IPS DF 6.9 (cell line): ENCODE data around the gene CYP2E1.
"Not testable (repeated sequence)": the region's sequence is repeated elsewhere in the genome, so short reads cannot be mapped to it uniquely, and the experiment has no call there.

Source experiments
- DNase-seq: peaks from one replicate; pipeline ENCODE4 v3.0.0-alpha.2; 2013; ENCODE audit warnings: low read depth, low spot score
- H3K27ac ChIP-seq: one replicate; pipeline ENCODE4 v1.5.1; 2013; ENCODE audit warnings: low read length, control low read depth
- H3K27me3 ChIP-seq: 2 replicates; pipeline ENCODE4 v1.6.1; 2013; ENCODE audit warnings: mild to moderate bottlenecking, low read length; ENCODE audit not compliant: control insufficient read depth, insufficient read depth
- H3K36me3 ChIP-seq: 2 replicates; pipeline ENCODE4 v1.6.1; 2013; ENCODE audit warnings: low read length; ENCODE audit not compliant: control insufficient read depth, insufficient read depth
- H3K4me1 ChIP-seq: 2 replicates; pipeline ENCODE4 v1.6.1; 2013; ENCODE audit warnings: low read length; ENCODE audit not compliant: control insufficient read depth, insufficient read depth
- H3K4me3 ChIP-seq: 2 replicates; pipeline ENCODE4 v1.5.1; 2013; ENCODE audit warnings: mild to moderate bottlenecking, low read length
- H3K9me3 ChIP-seq: 2 replicates; pipeline ENCODE4 v1.6.1; 2013; ENCODE audit warnings: low read length, inconsistent platforms; ENCODE audit not compliant: control insufficient read depth, insufficient read depth
- WGBS: extraction: QIAGEN DNeasy Blood & Tissue Kit; methylation state at CpG from one replicate; pipeline ENCODE4 v1.1.7; 2013; ENCODE audit warnings: mixed read lengths, missing lambda C conversion rate; ENCODE audit not compliant: insufficient read length, insufficient coverage; 5-methylcytosine and 5-hydroxymethylcytosine counted together

CYP2E1 gene

GRCh38 chr10:133500897-133501296, 26.3 kb upstream of the CYP2E1 start:
- not testable (repeated sequence) for H3K4me1 ChIP-seq

GRCh38 chr10:133509700-133510099, 17.5 kb upstream of the CYP2E1 start:
- Histone ChIP-seq H3K27me3 (no peaks in the 10 kb centered on the region), H3K36me3 (no peaks in the 10 kb centered on the region), H3K4me1 (no peaks in the 10 kb centered on the region), H3K27ac (no peak overlapping the region), H3K9me3 (peaks cover 2% of the 10 kb centered on the region), H3K4me3 (no peak overlapping the region)
- WGBS, result no CpG with 5 or more reads among the region's 4 CpGs
- DNase-seq, result no peak

More at GRCh38 chr10:133500897-133501296, 26.3 kb upstream of the CYP2E1 start:
- not testable (repeated sequence) for H3K27me3 ChIP-seq, H3K27ac ChIP-seq, H3K36me3 ChIP-seq, H3K9me3 ChIP-seq, DNase-seq, H3K4me3 ChIP-seq
- no CpG with 5 or more reads among the region's 4 CpGs for WGBS

- no peaks in the 10 kb centered on the region for H3K27me3 ChIP-seq
- no peak overlapping the region for H3K4me3 ChIP-seq
- no CpG with 5 or more reads among the region's 4 CpGs for WGBS
- H3K4me1 ChIP-seq, result no peaks in the 10 kb centered on the region
- H3K36me3 ChIP-seq, result no peaks in the 10 kb centered on the region
- no peak for DNase-seq
- H3K27ac ChIP-seq, result no peak overlapping the region
- H3K9me3 ChIP-seq, result peaks cover 2% of the 10 kb centered on the region
Observed at GRCh38 chr10:133511408-133511807, 15.8 kb upstream of the CYP2E1 start.

GRCh38 chr10:133511907-133512528, 15.1 kb upstream of the CYP2E1 start:
- Histone ChIP-seq H3K27ac (no peak overlapping the region), H3K9me3 (no peaks in the 10 kb centered on the region; the same call in 1 of the 2 replicates), H3K36me3 (no peaks in the 10 kb centered on the region), H3K27me3 (no peaks in the 10 kb centered on the region), H3K4me1 (no peaks in the 10 kb centered on the region), H3K4me3 (no peak overlapping the region)
- no CpG with 5 or more reads among the region's 4 CpGs for WGBS
- no peak for DNase-seq

- Histone ChIP-seq H3K27ac (no peak overlapping the region), H3K9me3 (peaks cover 1% of the 10 kb centered on the region; the same call in 1 of the 2 replicates), H3K27me3 (no peaks in the 10 kb centered on the region), H3K36me3 (no peaks in the 10 kb centered on the region), H3K4me3 (no peak overlapping the region), H3K4me1 (no peaks in the 10 kb centered on the region)
- no peak for DNase-seq
- WGBS, result no CpG with 5 or more reads among the region's 4 CpGs
Observed at GRCh38 chr10:133515471-133515870, 11.7 kb upstream of the CYP2E1 start.

- no peaks in the 10 kb centered on the region for H3K27me3 ChIP-seq
- peaks cover 4% of the 10 kb centered on the region for H3K9me3 ChIP-seq
Observed at GRCh38 chr10:133516057-133516456, 11.1 kb upstream of the CYP2E1 start.

GRCh38 chr10:133518517-133518916, 8.6 kb upstream of the CYP2E1 start:
- not testable (repeated sequence) for H3K4me3 ChIP-seq, H3K27me3 ChIP-seq, H3K4me1 ChIP-seq, H3K36me3 ChIP-seq, H3K27ac ChIP-seq, H3K9me3 ChIP-seq, DNase-seq
- WGBS, result no CpG with 5 or more reads among the region's 5 CpGs

More at GRCh38 chr10:133516057-133516456, 11.1 kb upstream of the CYP2E1 start:
- DNase-seq, result no peak
- Histone ChIP-seq H3K36me3 (no peaks in the 10 kb centered on the region), H3K4me1 (no peaks in the 10 kb centered on the region), H3K4me3 (no peak overlapping the region), H3K27ac (no peak overlapping the region)
- no CpG with 5 or more reads among the region's 4 CpGs for WGBS

GRCh38 chr10:133520193-133520738, 6.9 kb upstream of the CYP2E1 start:
- H3K27me3 ChIP-seq, result no peaks in the 10 kb centered on the region
- WGBS, result no CpG with 5 or more reads among the region's 33 CpGs
- DNase-seq, result no peak
- H3K36me3 ChIP-seq, result no peaks in the 10 kb centered on the region
- H3K9me3 ChIP-seq, result peaks cover 5% of the 10 kb centered on the region
- no peaks in the 10 kb centered on the region for H3K4me1 ChIP-seq
- H3K27ac ChIP-seq, result no peak overlapping the region
- no peak overlapping the region for H3K4me3 ChIP-seq

GRCh38 chr10:133523631-133524203, 3.4 kb upstream of the CYP2E1 start:
- Histone ChIP-seq H3K36me3 (no peaks in the 10 kb centered on the region; the same call in 1 of the 2 replicates), H3K27me3 (no peaks in the 10 kb centered on the region), H3K27ac (no peak overlapping the region), H3K4me1 (no peaks in the 10 kb centered on the region), H3K4me3 (no peak overlapping the region), H3K9me3 (peaks cover 6% of the 10 kb centered on the region)
- DNase-seq, result no peak
- WGBS, result no CpG with 5 or more reads among the region's 9 CpGs

- Histone ChIP-seq H3K4me1 (no peaks in the 10 kb centered on the region), H3K4me3 (no peak overlapping the region), H3K36me3 (no peaks in the 10 kb centered on the region; the same call in 1 of the 2 replicates), H3K27me3 (no peaks in the 10 kb centered on the region), H3K9me3 (peaks cover 15% of the 10 kb centered on the region), H3K27ac (no peak overlapping the region)
- no CpG with 5 or more reads among the region's 7 CpGs for WGBS
- DNase-seq, result no peak
Observed at GRCh38 chr10:133525444-133525843, 1.7 kb upstream of the CYP2E1 start.
